ENCODE measurements around the gene APBB1IP.
"Not testable (repeated sequence)": the region's sequence is repeated elsewhere in the genome, so short reads cannot be mapped to it uniquely, and the experiment has no call there.

The APBB1IP gene

GRCh38 chr10:26477501-26477900 is 39.4 kb downstream of the APBB1IP start:
- DNase-seq (ENCODE audit: low read depth): no peak

GRCh38 chr10:26478061-26478460 is 39.9 kb downstream of the APBB1IP start:
- no peak for DNase-seq (ENCODE audit: low read depth)

GRCh38 chr10:26479766-26480492 is 41.8 kb downstream of the APBB1IP start:
- DNase-seq (ENCODE audit: low read depth): no peak

GRCh38 chr10:26481315-26481692 is 43.2 kb downstream of the APBB1IP start:
- DNase-seq (ENCODE audit: low read depth): no peak

- DNase-seq (ENCODE audit: low read depth): no peak
These were observed 43.9 kb downstream of the APBB1IP start for GRCh38 chr10:26481914-26482550.

- DNase-seq (ENCODE audit: low read depth): no peak
These were observed 45.4 kb downstream of the APBB1IP start for GRCh38 chr10:26483554-26483953.

GRCh38 chr10:26485150-26485941 is 47.2 kb downstream of the APBB1IP start:
- no peak for DNase-seq (ENCODE audit: low read depth)

GRCh38 chr10:26486304-26486703 is 48.2 kb downstream of the APBB1IP start:
- DNase-seq (ENCODE audit: low read depth): no peak

GRCh38 chr10:26486990-26487850 is 49.1 kb downstream of the APBB1IP start:
- DNase-seq (ENCODE audit: low read depth): peak; percentile 48

- DNase-seq (ENCODE audit: low read depth): no peak
These were observed 50.2 kb downstream of the APBB1IP start for GRCh38 chr10:26488344-26488743.

- no peak for DNase-seq (ENCODE audit: low read depth)
These were observed 50.9 kb downstream of the APBB1IP start for GRCh38 chr10:26489081-26489480.

- not testable (repeated sequence) for DNase-seq (ENCODE audit: low read depth)
These were observed 52.2 kb downstream of the APBB1IP start for GRCh38 chr10:26490367-26490766.

- DNase-seq (ENCODE audit: low read depth): no peak
These were observed 53.1 kb downstream of the APBB1IP start for GRCh38 chr10:26491276-26491675.

GRCh38 chr10:26491934-26492333 is 53.8 kb downstream of the APBB1IP start:
- DNase-seq (ENCODE audit: low read depth): no peak

GRCh38 chr10:26492725-26493124 is 54.6 kb downstream of the APBB1IP start:
- not testable (repeated sequence) for DNase-seq (ENCODE audit: low read depth)

- no peak for DNase-seq (ENCODE audit: low read depth)
These were observed 55.9 kb downstream of the APBB1IP start for GRCh38 chr10:26494018-26494417.

- DNase-seq (ENCODE audit: low read depth): no peak
These were observed 61.3 kb downstream of the APBB1IP start for GRCh38 chr10:26499426-26499825.

GRCh38 chr10:26502986-26503385 is 64.8 kb downstream of the APBB1IP start:
- DNase-seq (ENCODE audit: low read depth): no peak

GRCh38 chr10:26503911-26504310 is 65.8 kb downstream of the APBB1IP start:
- DNase-seq (ENCODE audit: low read depth): no peak

- DNase-seq (ENCODE audit: low read depth): not testable (repeated sequence)
These were observed 66.3 kb downstream of the APBB1IP start for GRCh38 chr10:26504429-26504828.

GRCh38 chr10:26505491-26505890 is 67.3 kb downstream of the APBB1IP start:
- DNase-seq (ENCODE audit: low read depth): no peak

GRCh38 chr10:26506736-26507135 is 68.6 kb downstream of the APBB1IP start:
- no peak for DNase-seq (ENCODE audit: low read depth)

Measured in stimulated activated CD8-positive, alpha-beta memory T cell treated with anti-CD3 and anti-CD28 coated beads, Interleukin-4, amount 100 ng/mL, for 24 hours (primary cell).